ENCODE measurements around the gene ARSK. TPM values are rescaled to one million over a fixed set of nuclear protein-coding genes. Genes with fewer than 3 reads are reported as not detected.

The ARSK gene
- total RNA-seq, 1 experiment from 2014 or later = 8.5 TPM

GRCh38 chr5:95563367-95563766 is 8.5 kb downstream of the ARSK start:
- H3K23me2 ChIP-seq (ENCODE audit: insufficient read length, low read depth, low read length, poor library complexity, severe bottlenecking) = no peaks in the 10 kb centered on the region
- H3K23ac ChIP-seq (ENCODE audit: insufficient read length, low read depth, low read length) = no peak overlapping the region
- WGBS (ENCODE audit: extremely low coverage, insufficient read length, low lambda C conversion rate) = no CpG with 5 or more reads among the region's 5 CpGs
- H2BK12ac ChIP-seq (ENCODE audit: insufficient read length, low read depth, low read length) = no peak overlapping the region
- H2BK15ac ChIP-seq (ENCODE audit: low read depth, low read length) = no peak overlapping the region
- H3K79me2 ChIP-seq (ENCODE audit: insufficient read depth, low read length) = no peaks in the 10 kb centered on the region
- H4K8ac ChIP-seq (replicated peaks; ENCODE audit: insufficient read length, low read depth, low read length) = no peak overlapping the region
- DNase-seq = no peak
- H2BK120ac ChIP-seq (ENCODE audit: low read depth, low read length, poor library complexity, severe bottlenecking) = no peak overlapping the region
- H2AFZ ChIP-seq (ENCODE audit: low read length) = no peak overlapping the region
- no peak overlapping the region for H2AK5ac ChIP-seq (ENCODE audit: insufficient read length, low read length)
- Mint-ChIP-seq H3K4me1 (no peaks in the 10 kb centered on the region; a peak in 1 of 4 replicates), H3K9me3 (no peaks in the 10 kb centered on the region), H3K4me3 (no peak overlapping the region), H3K27me3 (ENCODE audit: low read depth) (no peaks in the 10 kb centered on the region), H3K27ac (no peak overlapping the region), H3K36me3 (ENCODE audit: insufficient read depth in 1 of 3, low read depth in 3 of 3) (peaks cover 0 to 9% (median 0%) of the 10 kb centered on the region in 3 experiments; a peak in 3 of 7 replicates)
- H3K79me1 ChIP-seq (ENCODE audit: insufficient read depth, low read depth, low read length, poor library complexity, severe bottlenecking) = no peaks in the 10 kb centered on the region
- H3K4ac ChIP-seq (ENCODE audit: low read depth, low read length) = no peak overlapping the region
- no peak overlapping the region for H3T11ph ChIP-seq (ENCODE audit: low read length)
- H3K14ac ChIP-seq (ENCODE audit: insufficient read depth, low read length) = no peak overlapping the region
- H4K5ac ChIP-seq (ENCODE audit: insufficient read length, low read depth, low read length) = no peak overlapping the region
- no peak overlapping the region for H3K4me2 ChIP-seq (ENCODE audit: insufficient read depth, insufficient read length, low read length)
- H3K27ac ChIP-seq (ENCODE audit: insufficient read length, low read depth, low read length) = no peak overlapping the region
- H2BK20ac ChIP-seq (ENCODE audit: low read depth, low read length, poor library complexity, severe bottlenecking) = no peak overlapping the region
- no peaks in the 10 kb centered on the region for H3K9me3 ChIP-seq (ENCODE audit: control insufficient read depth, low read depth, low read length)
- no peak overlapping the region for H3K18ac ChIP-seq (ENCODE audit: insufficient read length, low read depth, low read length)
- H3K27me3 ChIP-seq (ENCODE audit: insufficient read depth, low read length) = no peaks in the 10 kb centered on the region
- no peak overlapping the region for H4K91ac ChIP-seq (ENCODE audit: insufficient read length, low read depth, low read length)
- H2BK5ac ChIP-seq (ENCODE audit: insufficient read length, low read length) = no peak overlapping the region
- H3K9ac ChIP-seq (ENCODE audit: extremely low read depth, insufficient read length, low read length) = no peak overlapping the region
- no peaks in the 10 kb centered on the region for H4K20me1 ChIP-seq (ENCODE audit: control insufficient read depth, insufficient read depth, insufficient read length)
- no peaks in the 10 kb centered on the region for H3K4me1 ChIP-seq (ENCODE audit: insufficient read depth, low read length)
- no peak overlapping the region for H3K56ac ChIP-seq (ENCODE audit: insufficient read length, low read depth, low read length)
- no peak for TF ChIP-seq CTCF (conservative IDR thresholded peaks at IDR 0.05)

Measured in H9 (cell line).